ENCODE data around the gene BOK.

Gene BOK

GRCh38 chr2:241530571-241530970, 28.0 kb upstream of the BOK start:
- H3K27ac ChIP-seq (ENCODE audit: low read length), result no peak overlapping the region
- no peak overlapping the region for H3K4me3 ChIP-seq (ENCODE audit: low read depth in 1 of 2, low read length in 2 of 2)
- H3K9me3 ChIP-seq (ENCODE audit: control insufficient read depth in 1 of 2, low read length in 2 of 2), result no peaks in the 10 kb centered on the region
- H3K27me3 ChIP-seq (ENCODE audit: low read depth, low read length), result no peaks in the 10 kb centered on the region
- no peaks in the 10 kb centered on the region for H3K36me3 ChIP-seq (ENCODE audit: control insufficient read depth in 1 of 2, insufficient read depth in 2 of 2, low read length in 2 of 2)
- H3K4me1 ChIP-seq (ENCODE audit: control insufficient read depth in 1 of 2, insufficient read depth in 2 of 2, low read length in 2 of 2), result no peaks in the 10 kb centered on the region

GRCh38 chr2:241531161-241531722, 27.3 kb upstream of the BOK start:
- no peaks in the 10 kb centered on the region for H3K9me3 ChIP-seq (ENCODE audit: control insufficient read depth in 1 of 2, low read length in 2 of 2)
- no peaks in the 10 kb centered on the region for H3K27me3 ChIP-seq (ENCODE audit: low read depth, low read length)
- H3K4me3 ChIP-seq (ENCODE audit: low read depth in 1 of 2, low read length in 2 of 2), result no peak overlapping the region
- H3K27ac ChIP-seq (ENCODE audit: low read length), result no peak overlapping the region
- no peaks in the 10 kb centered on the region for H3K36me3 ChIP-seq (ENCODE audit: control insufficient read depth in 1 of 2, insufficient read depth in 2 of 2, low read length in 2 of 2)
- no peaks in the 10 kb centered on the region for H3K4me1 ChIP-seq (ENCODE audit: control insufficient read depth in 1 of 2, insufficient read depth in 2 of 2, low read length in 2 of 2)

GRCh38 chr2:241532168-241532567, 26.4 kb upstream of the BOK start:
- no peaks in the 10 kb centered on the region for H3K27me3 ChIP-seq (ENCODE audit: low read depth, low read length)
- no peak overlapping the region for H3K27ac ChIP-seq (ENCODE audit: low read length)
- H3K9me3 ChIP-seq (ENCODE audit: control insufficient read depth in 1 of 2, low read length in 2 of 2), result no peaks in the 10 kb centered on the region
- no peaks in the 10 kb centered on the region for H3K4me1 ChIP-seq (ENCODE audit: control insufficient read depth in 1 of 2, insufficient read depth in 2 of 2, low read length in 2 of 2)
- no peaks in the 10 kb centered on the region for H3K36me3 ChIP-seq (ENCODE audit: control insufficient read depth in 1 of 2, insufficient read depth in 2 of 2, low read length in 2 of 2)
- H3K4me3 ChIP-seq (ENCODE audit: low read depth in 1 of 2, low read length in 2 of 2), result no peak overlapping the region

- no peak overlapping the region for H3K27ac ChIP-seq (ENCODE audit: low read length)
- no peak overlapping the region for H3K4me3 ChIP-seq (ENCODE audit: low read depth in 1 of 2, low read length in 2 of 2)
- H3K36me3 ChIP-seq (ENCODE audit: control insufficient read depth in 1 of 2, insufficient read depth in 2 of 2, low read length in 2 of 2), result no peaks in the 10 kb centered on the region
- H3K27me3 ChIP-seq (ENCODE audit: low read depth, low read length), result no peaks in the 10 kb centered on the region
- H3K9me3 ChIP-seq (ENCODE audit: control insufficient read depth in 1 of 2, low read length in 2 of 2), result no peaks in the 10 kb centered on the region
- no peaks in the 10 kb centered on the region for H3K4me1 ChIP-seq (ENCODE audit: control insufficient read depth in 1 of 2, insufficient read depth in 2 of 2, low read length in 2 of 2)
Measured at GRCh38 chr2:241532733-241533601, 25.6 kb upstream of the BOK start.

- Histone ChIP-seq H3K27ac (ENCODE audit: low read length) (no peak overlapping the region), H3K9me3 (ENCODE audit: control insufficient read depth in 1 of 2, low read length in 2 of 2) (no peaks in the 10 kb centered on the region), H3K36me3 (ENCODE audit: control insufficient read depth in 1 of 2, insufficient read depth in 2 of 2, low read length in 2 of 2) (no peaks in the 10 kb centered on the region), H3K4me3 (ENCODE audit: low read depth in 1 of 2, low read length in 2 of 2) (no peak overlapping the region), H3K4me1 (ENCODE audit: control insufficient read depth in 1 of 2, insufficient read depth in 2 of 2, low read length in 2 of 2) (no peaks in the 10 kb centered on the region), H3K27me3 (ENCODE audit: low read depth, low read length) (peaks cover 4% of the 10 kb centered on the region)
Measured at GRCh38 chr2:241534293-241534692, 24.3 kb upstream of the BOK start.

GRCh38 chr2:241534701-241535375, 23.7 kb upstream of the BOK start:
- no peak overlapping the region for H3K27ac ChIP-seq (ENCODE audit: low read length)
- no peaks in the 10 kb centered on the region for H3K4me1 ChIP-seq (ENCODE audit: control insufficient read depth in 1 of 2, insufficient read depth in 2 of 2, low read length in 2 of 2)
- no peaks in the 10 kb centered on the region for H3K9me3 ChIP-seq (ENCODE audit: control insufficient read depth in 1 of 2, low read length in 2 of 2)
- H3K27me3 ChIP-seq (ENCODE audit: low read depth, low read length), result peaks cover 4% of the 10 kb centered on the region
- no peak overlapping the region for H3K4me3 ChIP-seq (ENCODE audit: low read depth in 1 of 2, low read length in 2 of 2)
- no peaks in the 10 kb centered on the region for H3K36me3 ChIP-seq (ENCODE audit: control insufficient read depth in 1 of 2, insufficient read depth in 2 of 2, low read length in 2 of 2)

GRCh38 chr2:241535871-241536655, 22.5 kb upstream of the BOK start:
- Histone ChIP-seq H3K4me1 (ENCODE audit: control insufficient read depth in 1 of 2, insufficient read depth in 2 of 2, low read length in 2 of 2) (peaks cover 0 to 8% of the 10 kb centered on the region in 2 donors), H3K9me3 (ENCODE audit: control insufficient read depth in 1 of 2, low read length in 2 of 2) (no peaks in the 10 kb centered on the region), H3K4me3 (ENCODE audit: low read depth in 1 of 2, low read length in 2 of 2) (no peak overlapping the region), H3K27ac (ENCODE audit: low read length) (no peak overlapping the region), H3K27me3 (ENCODE audit: low read depth, low read length) (peaks cover 4% of the 10 kb centered on the region), H3K36me3 (ENCODE audit: control insufficient read depth in 1 of 2, insufficient read depth in 2 of 2, low read length in 2 of 2) (no peaks in the 10 kb centered on the region)

GRCh38 chr2:241538838-241539615, 19.5 kb upstream of the BOK start:
- Histone ChIP-seq H3K27ac (ENCODE audit: low read length) (no peak overlapping the region), H3K9me3 (ENCODE audit: control insufficient read depth in 1 of 2, low read length in 2 of 2) (no peaks in the 10 kb centered on the region), H3K27me3 (ENCODE audit: low read depth, low read length) (peaks cover 12% of the 10 kb centered on the region), H3K4me1 (ENCODE audit: control insufficient read depth in 1 of 2, insufficient read depth in 2 of 2, low read length in 2 of 2) (peaks cover 0 to 15% of the 10 kb centered on the region in 2 donors), H3K36me3 (ENCODE audit: control insufficient read depth in 1 of 2, insufficient read depth in 2 of 2, low read length in 2 of 2) (no peaks in the 10 kb centered on the region), H3K4me3 (ENCODE audit: low read depth in 1 of 2, low read length in 2 of 2) (no peak overlapping the region)

- no peak overlapping the region for H3K4me3 ChIP-seq (ENCODE audit: low read depth in 1 of 2, low read length in 2 of 2)
- no peaks in the 10 kb centered on the region for H3K36me3 ChIP-seq (ENCODE audit: control insufficient read depth in 1 of 2, insufficient read depth in 2 of 2, low read length in 2 of 2)
- peaks cover 12% of the 10 kb centered on the region for H3K27me3 ChIP-seq (ENCODE audit: low read depth, low read length)
- peaks cover 0 to 15% of the 10 kb centered on the region in 2 donors for H3K4me1 ChIP-seq (ENCODE audit: control insufficient read depth in 1 of 2, insufficient read depth in 2 of 2, low read length in 2 of 2)
- no peaks in the 10 kb centered on the region for H3K9me3 ChIP-seq (ENCODE audit: control insufficient read depth in 1 of 2, low read length in 2 of 2)
- H3K27ac ChIP-seq (ENCODE audit: low read length), result no peak overlapping the region
Measured at GRCh38 chr2:241539616-241540374, 18.8 kb upstream of the BOK start.

- H3K4me1 ChIP-seq (ENCODE audit: control insufficient read depth in 1 of 2, insufficient read depth in 2 of 2, low read length in 2 of 2), result peaks cover 0 to 15% of the 10 kb centered on the region in 2 donors
- peaks cover 12% of the 10 kb centered on the region for H3K27me3 ChIP-seq (ENCODE audit: low read depth, low read length)
- H3K9me3 ChIP-seq (ENCODE audit: control insufficient read depth in 1 of 2, low read length in 2 of 2), result no peaks in the 10 kb centered on the region
- peak overlapping the region in 1 of 2 donors; percentile 58 for H3K4me3 ChIP-seq (ENCODE audit: low read depth in 1 of 2, low read length in 2 of 2)
- H3K27ac ChIP-seq (ENCODE audit: low read length), result no peak overlapping the region
- H3K36me3 ChIP-seq (ENCODE audit: control insufficient read depth in 1 of 2, insufficient read depth in 2 of 2, low read length in 2 of 2), result no peaks in the 10 kb centered on the region
Measured at GRCh38 chr2:241540401-241540770, 18.2 kb upstream of the BOK start.

Data from muscle layer of duodenum (tissue), 2 donors.